HUES48 (cell line): ENCODE data around the gene CTDSP1.

Source experiments
- H3K27ac ChIP-seq: one replicate; pipeline ENCODE4 v1.7.0; 2013; ENCODE audit warnings: low read depth, low read length, inconsistent platforms
- H3K27me3 ChIP-seq: 2 replicates; pipeline ENCODE4 v1.6.1; 2013; ENCODE audit warnings: mild to moderate bottlenecking, low read length; ENCODE audit not compliant: control insufficient read depth, insufficient read depth
- H3K36me3 ChIP-seq: 2 replicates; pipeline ENCODE4 v1.6.1; 2013; ENCODE audit warnings: low read length; ENCODE audit not compliant: control insufficient read depth, insufficient read depth
- H3K4me1 ChIP-seq: 2 replicates; pipeline ENCODE4 v1.6.1; 2013; ENCODE audit warnings: mild to moderate bottlenecking, low read length; ENCODE audit not compliant: control insufficient read depth, insufficient read depth
- H3K4me3 ChIP-seq: 2 replicates; pipeline ENCODE4 v1.5.1; 2013; ENCODE audit warnings: mild to moderate bottlenecking, low read depth, low read length
- H3K9ac ChIP-seq: 2 replicates; pipeline ENCODE4 v1.6.1; 2013; ENCODE audit warnings: mild to moderate bottlenecking, low read depth, low read length, moderate library complexity
- H3K9me3 ChIP-seq: 2 replicates; pipeline ENCODE4 v1.6.1; 2013; ENCODE audit warnings: low read length; ENCODE audit not compliant: control insufficient read depth, insufficient read depth

CTDSP1 gene

GRCh38 chr2:218400930-218401881 lies 1.5 kb downstream of the CTDSP1 start:
- Histone ChIP-seq H3K27me3 (peaks cover 34% of the 10 kb centered on the region), H3K27ac (peak overlapping the region; percentile 20), H3K36me3 (peaks cover 19% of the 10 kb centered on the region), H3K9ac (no peak overlapping the region), H3K4me1 (peaks cover 25% of the 10 kb centered on the region), H3K4me3 (peak overlapping the region; percentile 73; the same call in 1 of the 2 replicates), H3K9me3 (no peaks in the 10 kb centered on the region)

- Histone ChIP-seq H3K9ac (no peak overlapping the region), H3K36me3 (peaks cover 19% of the 10 kb centered on the region), H3K9me3 (no peaks in the 10 kb centered on the region), H3K4me3 (no peak overlapping the region), H3K4me1 (peaks cover 22% of the 10 kb centered on the region), H3K27ac (no peak overlapping the region), H3K27me3 (peaks cover 27% of the 10 kb centered on the region)
Observed at GRCh38 chr2:218401890-218402289, 2.2 kb downstream of the CTDSP1 start.

GRCh38 chr2:218402491-218402901 lies 2.8 kb downstream of the CTDSP1 start:
- no peak overlapping the region for H3K4me3 ChIP-seq
- H3K9ac ChIP-seq: no peak overlapping the region
- peaks cover 21% of the 10 kb centered on the region for H3K27me3 ChIP-seq
- H3K27ac ChIP-seq: no peak overlapping the region
- peaks cover 21% of the 10 kb centered on the region for H3K4me1 ChIP-seq
- H3K9me3 ChIP-seq: no peaks in the 10 kb centered on the region
- peaks cover 19% of the 10 kb centered on the region for H3K36me3 ChIP-seq

GRCh38 chr2:218402911-218403411 lies 3.3 kb downstream of the CTDSP1 start:
- peaks cover 20% of the 10 kb centered on the region for H3K4me1 ChIP-seq
- H3K27ac ChIP-seq: no peak overlapping the region
- peaks cover 16% of the 10 kb centered on the region for H3K27me3 ChIP-seq
- H3K9ac ChIP-seq: no peak overlapping the region
- peaks cover 19% of the 10 kb centered on the region for H3K36me3 ChIP-seq
- H3K9me3 ChIP-seq: no peaks in the 10 kb centered on the region
- H3K4me3 ChIP-seq: no peak overlapping the region

- H3K9me3 ChIP-seq: no peaks in the 10 kb centered on the region
- H3K9ac ChIP-seq: no peak overlapping the region
- H3K4me1 ChIP-seq: peaks cover 20% of the 10 kb centered on the region
- no peak overlapping the region for H3K4me3 ChIP-seq
- H3K36me3 ChIP-seq: peaks cover 19% of the 10 kb centered on the region
- peaks cover 8% of the 10 kb centered on the region for H3K27me3 ChIP-seq
- H3K27ac ChIP-seq: no peak overlapping the region
Observed at GRCh38 chr2:218403810-218404209, 4.1 kb downstream of the CTDSP1 start.

GRCh38 chr2:218404351-218405085 lies 4.8 kb downstream of the CTDSP1 start:
- no peak overlapping the region for H3K4me3 ChIP-seq
- H3K9ac ChIP-seq: no peak overlapping the region
- H3K9me3 ChIP-seq: no peaks in the 10 kb centered on the region
- peaks cover 19% of the 10 kb centered on the region for H3K36me3 ChIP-seq
- H3K4me1 ChIP-seq: peaks cover 20% of the 10 kb centered on the region
- peaks cover under 1% of the 10 kb centered on the region; the same call in 1 of the 2 replicates for H3K27me3 ChIP-seq
- peak overlapping the region; percentile 96 for H3K27ac ChIP-seq

- Histone ChIP-seq H3K9ac (no peak overlapping the region), H3K4me1 (peaks cover 20% of the 10 kb centered on the region), H3K4me3 (peak overlapping the region; percentile 70), H3K27ac (peak overlapping the region; percentile 96), H3K36me3 (peaks cover 19% of the 10 kb centered on the region), H3K9me3 (no peaks in the 10 kb centered on the region), H3K27me3 (no peaks in the 10 kb centered on the region)
Observed at GRCh38 chr2:218405086-218405745, 5.5 kb downstream of the CTDSP1 start.

GRCh38 chr2:218405746-218406208 lies 6.1 kb downstream of the CTDSP1 start:
- H3K4me1 ChIP-seq: peaks cover 20% of the 10 kb centered on the region
- peaks cover 19% of the 10 kb centered on the region for H3K36me3 ChIP-seq
- H3K9ac ChIP-seq: peak overlapping the region; percentile 66; the same call in 1 of the 2 replicates
- H3K27me3 ChIP-seq: no peaks in the 10 kb centered on the region
- peak overlapping the region; percentile 70 for H3K4me3 ChIP-seq
- no peaks in the 10 kb centered on the region for H3K9me3 ChIP-seq
- H3K27ac ChIP-seq: peak overlapping the region; percentile 96

- H3K4me1 ChIP-seq: peaks cover 16% of the 10 kb centered on the region
- peak overlapping the region; percentile 96 for H3K27ac ChIP-seq
- H3K27me3 ChIP-seq: no peaks in the 10 kb centered on the region
- H3K9me3 ChIP-seq: no peaks in the 10 kb centered on the region
- peaks cover 19% of the 10 kb centered on the region for H3K36me3 ChIP-seq
- peak overlapping the region; percentile 70 for H3K4me3 ChIP-seq
- H3K9ac ChIP-seq: peak overlapping the region; percentile 66
Observed at GRCh38 chr2:218406209-218406948, 6.7 kb downstream of the CTDSP1 start.
